H9 (cell line): Measurements from ENCODE around the gene CSDE1. TPM values are rescaled to one million over a fixed set of nuclear protein-coding genes. Genes with fewer than 3 reads are reported as not detected.

Source experiments
- DNase-seq: peaks from one replicate; pipeline ENCODE4 v3.0.0-alpha.2; 2017
- H2AFZ ChIP-seq: one replicate; pipeline ENCODE4 v1.6.1; 2013; ENCODE audit warnings: mild to moderate bottlenecking, low read length, control low read depth, moderate library complexity
- H2AK5ac ChIP-seq: 2 replicates; pipeline ENCODE4 v1.6.1; 2013; ENCODE audit warnings: low read length, control low read depth, mixed read lengths; ENCODE audit not compliant: insufficient read length
- H2BK120ac ChIP-seq: one replicate; pipeline ENCODE4 v1.6.1; 2013; ENCODE audit warnings: low read depth, mild to moderate bottlenecking, low read length, control low read depth, inconsistent platforms; ENCODE audit not compliant: poor library complexity, severe bottlenecking
- H2BK12ac ChIP-seq: 2 replicates; pipeline ENCODE4 v1.6.1; 2013; ENCODE audit warnings: low read length, control low read depth, mixed read lengths, low read depth; ENCODE audit not compliant: insufficient read length
- H2BK15ac ChIP-seq: 2 replicates; pipeline ENCODE4 v1.6.1; 2013; ENCODE audit warnings: low read depth, low read length, control low read depth
- H2BK20ac ChIP-seq: one replicate; pipeline ENCODE4 v1.6.1; 2013; ENCODE audit warnings: low read depth, mild to moderate bottlenecking, low read length, control low read depth, inconsistent platforms; ENCODE audit not compliant: poor library complexity, severe bottlenecking
- H2BK5ac ChIP-seq: 2 replicates; pipeline ENCODE4 v1.6.1; 2013; ENCODE audit warnings: low read length, control low read depth, mixed read lengths; ENCODE audit not compliant: insufficient read length
- H3K14ac ChIP-seq: 2 replicates; pipeline ENCODE4 v1.6.1; 2013; ENCODE audit warnings: low read length, control low read depth; ENCODE audit not compliant: insufficient read depth
- H3K18ac ChIP-seq: 2 replicates; pipeline ENCODE4 v1.6.1; 2013; ENCODE audit warnings: low read depth, mild to moderate bottlenecking, mixed read lengths, low read length, control low read depth; ENCODE audit not compliant: insufficient read length
- H3K23ac ChIP-seq: 2 replicates; pipeline ENCODE4 v1.6.1; 2013; ENCODE audit warnings: low read length, control low read depth, mixed read lengths, low read depth; ENCODE audit not compliant: insufficient read length
- H3K23me2 ChIP-seq: 2 replicates; pipeline ENCODE4 v1.6.1; 2013; ENCODE audit warnings: low read depth, mild to moderate bottlenecking, mixed read lengths, low read length, control low read depth; ENCODE audit not compliant: insufficient read length, poor library complexity, severe bottlenecking
- H3K27ac ChIP-seq: 2 replicates; pipeline ENCODE4 v1.5.1; 2013; ENCODE audit warnings: low read length, control low read depth, mixed read lengths, low read depth; ENCODE audit not compliant: insufficient read length
- H3K27me3 ChIP-seq: 2 replicates; pipeline ENCODE4 v1.6.1; 2013; ENCODE audit warnings: low read length, control low read depth, inconsistent platforms; ENCODE audit not compliant: insufficient read depth
- H3K4ac ChIP-seq: 2 replicates; pipeline ENCODE4 v1.6.1; 2013; ENCODE audit warnings: low read depth, mild to moderate bottlenecking, control low read depth, inconsistent platforms, low read length, moderate library complexity
- H3K4me1 ChIP-seq: 2 replicates; pipeline ENCODE4 v1.6.1; 2013; ENCODE audit warnings: low read length, control low read depth, inconsistent platforms; ENCODE audit not compliant: insufficient read depth
- H3K4me2 ChIP-seq: 2 replicates; pipeline ENCODE4 v1.6.1; 2013; ENCODE audit warnings: low read length, control low read depth, mixed read lengths; ENCODE audit not compliant: insufficient read length, insufficient read depth
- H3K56ac ChIP-seq: 2 replicates; pipeline ENCODE4 v1.6.1; 2013; ENCODE audit warnings: low read depth, mild to moderate bottlenecking, mixed read lengths, low read length, control low read depth; ENCODE audit not compliant: insufficient read length
- H3K79me1 ChIP-seq: 2 replicates; pipeline ENCODE4 v1.6.1; 2013; ENCODE audit warnings: low read depth, mild to moderate bottlenecking, moderate library complexity, low read length, control low read depth, inconsistent platforms; ENCODE audit not compliant: insufficient read depth, poor library complexity, severe bottlenecking
- H3K79me2 ChIP-seq: 2 replicates; pipeline ENCODE4 v1.6.1; 2013; ENCODE audit warnings: low read length, control low read depth, inconsistent platforms; ENCODE audit not compliant: insufficient read depth
- H3K9ac ChIP-seq: 2 replicates; pipeline ENCODE4 v1.6.1; 2013; ENCODE audit warnings: low read length, control low read depth, mixed read lengths; ENCODE audit not compliant: insufficient read length; ENCODE audit errors: extremely low read depth
- H3K9me3 ChIP-seq: one replicate; pipeline ENCODE4 v1.6.1; 2013; ENCODE audit warnings: low read depth, low read length, inconsistent platforms; ENCODE audit not compliant: control insufficient read depth
- H3T11ph ChIP-seq: one replicate; pipeline ENCODE4 v1.6.1; 2013; ENCODE audit warnings: mild to moderate bottlenecking, low read length, control low read depth, inconsistent platforms
- H4K20me1 ChIP-seq: one replicate; pipeline ENCODE4 v1.6.1; 2013; ENCODE audit not compliant: control insufficient read depth, insufficient read length, insufficient read depth
- H4K5ac ChIP-seq: 2 replicates; pipeline ENCODE4 v1.6.1; 2013; ENCODE audit warnings: low read depth, mild to moderate bottlenecking, mixed read lengths, low read length, control low read depth; ENCODE audit not compliant: insufficient read length
- H4K8ac ChIP-seq: replicated peaks from 2 replicates; pipeline ENCODE4 v1.6.1; 2013; ENCODE audit warnings: low read length, control low read depth, mixed read lengths, low read depth; ENCODE audit not compliant: insufficient read length
- H4K91ac ChIP-seq: 2 replicates; pipeline ENCODE4 v1.6.1; 2013; ENCODE audit warnings: low read depth, mild to moderate bottlenecking, moderate library complexity, mixed read lengths, low read length, control low read depth; ENCODE audit not compliant: insufficient read length
- H3K27ac Mint-ChIP-seq, 3 experiments: 2 replicates in 2 of 3; 3 replicates in 1 of 3; pipeline ENCODE4 v1.8.0; 2020 to 2021; ENCODE audit warnings: mixed read lengths in 3 of 3, mild to moderate bottlenecking in 1 of 3, moderate library complexity in 1 of 3
- H3K27me3 Mint-ChIP-seq: 2 replicates; pipeline ENCODE4 v1.8.0; 2021; ENCODE audit warnings: low read depth, mild to moderate bottlenecking, moderate library complexity, mixed read lengths
- H3K36me3 Mint-ChIP-seq, 3 experiments: 2 replicates in 2 of 3; 3 replicates in 1 of 3; pipeline ENCODE4 v1.8.0; 2020 to 2021; ENCODE audit warnings: low read depth in 3 of 3, mixed read lengths in 3 of 3; ENCODE audit not compliant: insufficient read depth in 1 of 3
- H3K4me1 Mint-ChIP-seq, 2 experiments: 2 replicates each; pipeline ENCODE4 v1.8.0; 2020; ENCODE audit warnings: mixed read lengths in 2 of 2
- H3K4me3 Mint-ChIP-seq, 2 experiments: 2 replicates in 1 of 2; 3 replicates in 1 of 2; pipeline ENCODE4 v1.8.0; 2020 to 2021; ENCODE audit warnings: mild to moderate bottlenecking in 2 of 2, mixed read lengths in 2 of 2, moderate library complexity in 1 of 2
- H3K9me3 Mint-ChIP-seq, 2 experiments: 2 replicates in 1 of 2; 3 replicates in 1 of 2; pipeline ENCODE4 v1.8.0; 2020; ENCODE audit warnings: mild to moderate bottlenecking in 2 of 2, mixed read lengths in 2 of 2, moderate library complexity in 1 of 2
- WGBS: extraction: QIAGEN DNeasy Blood & Tissue Kit; methylation state at CpG from one replicate; pipeline ENCODE4 v1.1.7; 2013; ENCODE audit warnings: missing lambda C conversion rate, low lambda C conversion rate, mixed read lengths; ENCODE audit not compliant: insufficient read length; ENCODE audit errors: extremely low coverage; 5-methylcytosine and 5-hydroxymethylcytosine counted together
- total RNA-seq: library from RNA; stranded (reverse); gene quantifications from 2 replicates; pipeline ENCODE4 v1.2.1, GENCODE V29; 2021
- TF ChIP-seq, protein P1 (sequence below): fragments of 200-600 bp; sonication (generic); conservative IDR thresholded peaks from 3 replicates; pipeline ENCODE4 v1.8.0; 2021; ENCODE audit warnings: antibody characterized with exemption, mild to moderate bottlenecking

The CSDE1 gene
- total RNA-seq, 1 experiment from 2014 or later, result 645 TPM

GRCh38 chr1:114741963-114742746 lies 15.6 kb downstream of the CSDE1 start:
- no CpG with 5 or more reads among the region's 11 CpGs for WGBS
- no peak overlapping the region for H3K18ac ChIP-seq
- TF ChIP-seq, protein P1, sequence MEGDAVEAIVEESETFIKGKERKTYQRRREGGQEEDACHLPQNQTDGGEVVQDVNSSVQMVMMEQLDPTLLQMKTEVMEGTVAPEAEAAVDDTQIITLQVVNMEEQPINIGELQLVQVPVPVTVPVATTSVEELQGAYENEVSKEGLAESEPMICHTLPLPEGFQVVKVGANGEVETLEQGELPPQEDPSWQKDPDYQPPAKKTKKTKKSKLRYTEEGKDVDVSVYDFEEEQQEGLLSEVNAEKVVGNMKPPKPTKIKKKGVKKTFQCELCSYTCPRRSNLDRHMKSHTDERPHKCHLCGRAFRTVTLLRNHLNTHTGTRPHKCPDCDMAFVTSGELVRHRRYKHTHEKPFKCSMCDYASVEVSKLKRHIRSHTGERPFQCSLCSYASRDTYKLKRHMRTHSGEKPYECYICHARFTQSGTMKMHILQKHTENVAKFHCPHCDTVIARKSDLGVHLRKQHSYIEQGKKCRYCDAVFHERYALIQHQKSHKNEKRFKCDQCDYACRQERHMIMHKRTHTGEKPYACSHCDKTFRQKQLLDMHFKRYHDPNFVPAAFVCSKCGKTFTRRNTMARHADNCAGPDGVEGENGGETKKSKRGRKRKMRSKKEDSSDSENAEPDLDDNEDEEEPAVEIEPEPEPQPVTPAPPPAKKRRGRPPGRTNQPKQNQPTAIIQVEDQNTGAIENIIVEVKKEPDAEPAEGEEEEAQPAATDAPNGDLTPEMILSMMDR, result no peak
- no peak overlapping the region for H4K91ac ChIP-seq
- H2BK5ac ChIP-seq, result no peak overlapping the region
- no peaks in the 10 kb centered on the region for H3K23me2 ChIP-seq
- Mint-ChIP-seq H3K36me3 (peaks cover 45 to 76% (median 66%) of the 10 kb centered on the region in 3 experiments), H3K9me3 (no peaks in the 10 kb centered on the region), H3K4me1 (no peaks in the 10 kb centered on the region), H3K4me3 (no peak overlapping the region), H3K27ac (no peak overlapping the region), H3K27me3 (no peaks in the 10 kb centered on the region)
- H3K23ac ChIP-seq, result no peak overlapping the region
- H3K4ac ChIP-seq, result no peak overlapping the region
- H2BK20ac ChIP-seq, result no peak overlapping the region
- H3T11ph ChIP-seq, result no peak overlapping the region
- no peak overlapping the region for H3K4me2 ChIP-seq
- no peak overlapping the region for H2AFZ ChIP-seq
- H3K27me3 ChIP-seq, result no peaks in the 10 kb centered on the region
- H2BK15ac ChIP-seq, result no peak overlapping the region
- H2AK5ac ChIP-seq, result no peak overlapping the region
- peaks cover 35% of the 10 kb centered on the region; the same call in 1 of the 2 replicates for H3K79me2 ChIP-seq
- H3K27ac ChIP-seq, result no peak overlapping the region
- no peak overlapping the region for H2BK120ac ChIP-seq
- H3K79me1 ChIP-seq, result peaks cover 7% of the 10 kb centered on the region
- H4K8ac ChIP-seq, result no peak overlapping the region
- no peak overlapping the region for H4K5ac ChIP-seq
- H4K20me1 ChIP-seq, result no peaks in the 10 kb centered on the region
- no peak for DNase-seq
- no peaks in the 10 kb centered on the region for H3K4me1 ChIP-seq
- H3K14ac ChIP-seq, result no peak overlapping the region
- no peaks in the 10 kb centered on the region for H3K9me3 ChIP-seq
- no peak overlapping the region for H2BK12ac ChIP-seq
- no peak overlapping the region for H3K56ac ChIP-seq
- no peak overlapping the region for H3K9ac ChIP-seq
